ENCODE results near the gene SLK.

DNA sequence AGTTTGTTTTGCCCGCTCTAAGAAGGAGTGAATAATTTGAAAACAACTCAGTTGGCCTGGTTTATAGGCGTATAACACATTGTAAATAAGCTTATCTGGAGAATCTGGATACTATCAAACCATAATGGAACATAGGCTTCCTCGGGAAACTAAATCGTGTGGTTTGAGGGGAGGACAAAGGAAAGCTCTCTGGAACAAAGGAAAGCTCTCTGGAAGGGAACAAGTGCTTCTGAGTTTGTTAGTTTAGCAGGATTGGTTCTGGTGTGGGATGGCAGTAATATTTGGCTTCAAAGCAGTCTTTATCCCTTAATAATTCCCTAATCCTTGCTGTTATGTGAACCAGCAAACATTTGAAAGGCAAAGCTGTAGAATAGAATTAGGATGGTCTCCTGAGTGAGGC lies 15.0 kb upstream of the SLK start:
- TF ChIP-seq CTCF (IDR thresholded peaks at IDR 0.05) (no peak), POLR2A (IDR thresholded peaks at IDR 0.05) (no peak)
